Neuronal stem cell (in vitro differentiated cells): ENCODE data around the gene TBC1D5.
A peak's percentile ranks its signal among the peaks of the same experiment; 100 is the strongest.

Experiments used
- DNase-seq: peaks from one replicate; pipeline ENCODE4 v3.0.0-alpha.2; 2013; ENCODE audit warnings: low spot score
- H2AFZ ChIP-seq: one replicate; pipeline ENCODE4 v1.6.1; 2013; ENCODE audit warnings: mild to moderate bottlenecking, low read length, inconsistent platforms
- H2AK5ac ChIP-seq: 2 replicates; pipeline ENCODE4 v1.6.1; 2013; ENCODE audit warnings: low read depth, mild to moderate bottlenecking, inconsistent platforms, low read length, moderate library complexity, mixed read lengths
- H2BK120ac ChIP-seq: 2 replicates; pipeline ENCODE4 v1.6.1; 2013; ENCODE audit warnings: low read depth, mild to moderate bottlenecking, inconsistent platforms, low read length, moderate library complexity, mixed read lengths
- H2BK12ac ChIP-seq: one replicate; pipeline ENCODE4 v1.6.1; 2013; ENCODE audit warnings: low read length, inconsistent platforms
- H2BK15ac ChIP-seq: 2 replicates; pipeline ENCODE4 v1.6.1; 2013; ENCODE audit warnings: mild to moderate bottlenecking, low read length, inconsistent platforms, mixed read lengths
- H2BK5ac ChIP-seq: one replicate; pipeline ENCODE4 v1.6.1; 2013; ENCODE audit warnings: inconsistent platforms, mild to moderate bottlenecking, low read length, moderate library complexity
- H3K14ac ChIP-seq: one replicate; pipeline ENCODE4 v1.6.1; 2013; ENCODE audit warnings: low read length, inconsistent platforms
- H3K18ac ChIP-seq: 2 replicates; pipeline ENCODE4 v1.6.1; 2013; ENCODE audit warnings: low read length, inconsistent platforms
- H3K23ac ChIP-seq: 2 replicates; pipeline ENCODE4 v1.6.1; 2013; ENCODE audit warnings: low read depth, mild to moderate bottlenecking, mixed read lengths, low read length, inconsistent platforms; ENCODE audit not compliant: poor library complexity
- H3K27ac ChIP-seq: replicated peaks from 3 replicates; pipeline ENCODE4 v1.5.1; 2013; ENCODE audit warnings: low read length, inconsistent platforms
- H3K27me3 ChIP-seq, 3 experiments: 2 replicates each; pipeline ENCODE4 v1.6.1; 2013; ENCODE audit warnings: low read length in 3 of 3, mild to moderate bottlenecking in 2 of 3, inconsistent platforms in 1 of 3, low read depth in 1 of 3, mixed read lengths in 1 of 3, moderate library complexity in 1 of 3; ENCODE audit not compliant: control insufficient read depth in 3 of 3, insufficient read depth in 3 of 3
- H3K36me3 ChIP-seq, 2 donors: replicated peaks in 1 of 2; 2 replicates each; pipeline ENCODE4 v1.6.1; 2013; ENCODE audit warnings: low read length in 2 of 2; ENCODE audit not compliant: control insufficient read depth in 2 of 2, insufficient read depth in 2 of 2
- H3K4ac ChIP-seq: 2 replicates; pipeline ENCODE4 v1.6.1; 2013; ENCODE audit warnings: inconsistent platforms, mild to moderate bottlenecking, low read length, moderate library complexity
- H3K4me1 ChIP-seq, 2 donors: 1 replicate in 1 of 2; 2 replicates in 1 of 2; pipeline ENCODE4 v1.6.1; 2013; ENCODE audit warnings: low read length in 2 of 2, low read depth in 1 of 2; ENCODE audit not compliant: control insufficient read depth in 2 of 2, insufficient read depth in 1 of 2
- H3K4me2 ChIP-seq: one replicate; pipeline ENCODE4 v1.6.1; 2013; ENCODE audit warnings: mild to moderate bottlenecking, low read length, inconsistent platforms; ENCODE audit not compliant: insufficient read depth, poor library complexity, severe bottlenecking
- H3K4me3 ChIP-seq, 2 donors: 2 replicates each; pipeline ENCODE4 v1.5.1; 2013; ENCODE audit warnings: low read length in 2 of 2, mild to moderate bottlenecking in 2 of 2, inconsistent platforms in 1 of 2, moderate library complexity in 1 of 2
- H3K79me1 ChIP-seq: one replicate; pipeline ENCODE4 v1.6.1; 2013; ENCODE audit warnings: low read depth, mild to moderate bottlenecking, inconsistent platforms, low read length, moderate library complexity
- H3K9ac ChIP-seq: one replicate; pipeline ENCODE4 v1.6.1; 2013; ENCODE audit warnings: mild to moderate bottlenecking, low read depth, low read length, inconsistent platforms; ENCODE audit not compliant: poor library complexity
- H3K9me3 ChIP-seq, 2 donors: replicated peaks in 1 of 2; 2 replicates each; pipeline versions ENCODE3 to v1.6.1; 2013; ENCODE audit warnings: low read length in 2 of 2, mild to moderate bottlenecking in 2 of 2, inconsistent platforms in 1 of 2, low read depth in 1 of 2, mixed read lengths in 1 of 2, moderate library complexity in 1 of 2; ENCODE audit not compliant: control insufficient read depth in 2 of 2, insufficient read depth in 1 of 2
- H4K8ac ChIP-seq: one replicate; pipeline ENCODE4 v1.6.1; 2013; ENCODE audit warnings: low read depth, mild to moderate bottlenecking, inconsistent platforms, low read length, moderate library complexity
- H4K91ac ChIP-seq: one replicate; pipeline ENCODE4 v1.6.1; 2013; ENCODE audit warnings: low read length, low read depth, mild to moderate bottlenecking, inconsistent platforms; ENCODE audit not compliant: poor library complexity
- WGBS, 2 donors: extraction: QIAGEN DNeasy Blood & Tissue Kit; methylation state at CpG; one replicate each; pipeline ENCODE4 v1.1.7; 2013; ENCODE audit warnings: missing lambda C conversion rate in 2 of 2, mixed read lengths in 1 of 2; ENCODE audit not compliant: insufficient read length in 2 of 2, insufficient replicate concordance in 1 of 2; ENCODE audit errors: extremely low coverage in 2 of 2; 5-methylcytosine and 5-hydroxymethylcytosine counted together

TBC1D5 gene

DNA sequence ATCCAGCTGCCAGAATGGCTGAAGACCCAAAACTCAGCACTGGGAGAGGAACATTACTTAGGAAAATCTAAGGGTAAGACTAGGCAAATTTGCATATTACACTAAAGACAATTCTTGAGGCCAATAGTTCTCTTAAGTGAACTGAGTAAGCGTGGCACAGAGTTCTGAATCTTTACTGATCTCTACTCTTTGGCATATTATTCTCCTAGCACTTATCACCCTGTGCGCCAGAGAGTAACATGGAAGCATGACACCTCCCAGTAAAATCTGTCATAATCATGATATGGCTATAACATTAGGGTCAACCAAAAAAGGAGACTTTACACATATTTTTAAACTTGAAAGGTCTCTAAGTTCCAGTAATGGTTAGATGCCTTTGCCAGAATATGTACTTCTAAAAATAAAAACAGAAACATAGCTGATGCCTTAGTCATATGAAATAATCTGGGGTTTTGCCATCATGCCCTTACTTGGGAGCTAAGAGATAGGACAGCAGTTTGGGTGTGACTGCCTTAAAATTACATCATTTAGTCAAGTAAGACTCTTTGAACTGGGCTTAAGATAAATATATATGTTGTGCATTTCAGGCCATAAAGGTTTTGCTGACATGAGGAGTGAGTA lies 567.1 kb downstream of the TBC1D5 start:
- Histone ChIP-seq H2BK12ac (no peak overlapping the region), H2AK5ac (no peak overlapping the region), H4K91ac (no peak overlapping the region), H2BK5ac (no peak overlapping the region), H2BK120ac (no peak overlapping the region), H2AFZ (no peak overlapping the region), H3K4me1 (peaks cover 0 to 2% of the 10 kb centered on the region in 2 donors), H2BK15ac (no peak overlapping the region), H3K14ac (no peak overlapping the region), H3K27me3 (no peaks in the 10 kb centered on the region), H3K9me3 (no peaks in the 10 kb centered on the region), H4K8ac (no peak overlapping the region), H3K18ac (no peak overlapping the region), H3K36me3 (no peaks in the 10 kb centered on the region), H3K23ac (no peak overlapping the region), H3K79me1 (no peaks in the 10 kb centered on the region), H3K9ac (no peak overlapping the region), H3K27ac (no peak overlapping the region), H3K4ac (no peak overlapping the region), H3K4me2 (no peak overlapping the region), H3K4me3 (no peak overlapping the region)
- no peak for DNase-seq
- no CpG with 5 or more reads among the region's 2 CpGs for WGBS, 2 donors

- no peak for DNase-seq
- Histone ChIP-seq H2BK12ac (no peak overlapping the region), H3K18ac (no peak overlapping the region), H3K9me3 (no peaks in the 10 kb centered on the region), H3K4me1 (no peaks in the 10 kb centered on the region), H3K4ac (no peak overlapping the region), H2BK15ac (no peak overlapping the region), H3K9ac (no peak overlapping the region), H3K4me2 (no peak overlapping the region), H2BK120ac (no peak overlapping the region), H3K27ac (no peak overlapping the region), H2AK5ac (no peak overlapping the region), H3K4me3 (no peak overlapping the region), H3K14ac (no peak overlapping the region), H3K23ac (no peak overlapping the region), H4K91ac (no peak overlapping the region), H3K79me1 (no peaks in the 10 kb centered on the region), H4K8ac (no peak overlapping the region), H2AFZ (no peak overlapping the region), H3K27me3 (no peaks in the 10 kb centered on the region), H3K36me3 (peaks cover 5 to 26% of the 10 kb centered on the region in 2 donors), H2BK5ac (no peak overlapping the region)
- no CpG with 5 or more reads among the region's 7 CpGs for WGBS, 2 donors
These were observed 576.1 kb downstream of the TBC1D5 start for GRCh38 chr3:17166369-17166768.

GRCh38 chr3:17162116-17162515 lies 580.3 kb downstream of the TBC1D5 start:
- H2BK120ac ChIP-seq = no peak overlapping the region
- no peaks in the 10 kb centered on the region for H3K27me3 ChIP-seq
- H4K8ac ChIP-seq = no peak overlapping the region
- H3K4me3 ChIP-seq = no peak overlapping the region
- H2BK15ac ChIP-seq = no peak overlapping the region
- no peaks in the 10 kb centered on the region for H3K79me1 ChIP-seq
- H3K36me3 ChIP-seq = peaks cover 8 to 43% of the 10 kb centered on the region in 2 donors
- H3K18ac ChIP-seq = no peak overlapping the region
- H3K23ac ChIP-seq = peak overlapping the region; percentile 61
- H2BK12ac ChIP-seq = no peak overlapping the region
- no peak for DNase-seq
- H3K9me3 ChIP-seq = no peaks in the 10 kb centered on the region
- H3K9ac ChIP-seq = peak overlapping the region; percentile 10
- no peaks in the 10 kb centered on the region for H3K4me1 ChIP-seq
- no CpG with 5 or more reads among the region's 2 CpGs for WGBS, 2 donors
- no peak overlapping the region for H2BK5ac ChIP-seq
- no peak overlapping the region for H2AFZ ChIP-seq
- H3K4ac ChIP-seq = no peak overlapping the region
- H3K27ac ChIP-seq = no peak overlapping the region
- H3K4me2 ChIP-seq = no peak overlapping the region
- H3K14ac ChIP-seq = no peak overlapping the region
- H4K91ac ChIP-seq = no peak overlapping the region
- no peak overlapping the region for H2AK5ac ChIP-seq

DNA sequence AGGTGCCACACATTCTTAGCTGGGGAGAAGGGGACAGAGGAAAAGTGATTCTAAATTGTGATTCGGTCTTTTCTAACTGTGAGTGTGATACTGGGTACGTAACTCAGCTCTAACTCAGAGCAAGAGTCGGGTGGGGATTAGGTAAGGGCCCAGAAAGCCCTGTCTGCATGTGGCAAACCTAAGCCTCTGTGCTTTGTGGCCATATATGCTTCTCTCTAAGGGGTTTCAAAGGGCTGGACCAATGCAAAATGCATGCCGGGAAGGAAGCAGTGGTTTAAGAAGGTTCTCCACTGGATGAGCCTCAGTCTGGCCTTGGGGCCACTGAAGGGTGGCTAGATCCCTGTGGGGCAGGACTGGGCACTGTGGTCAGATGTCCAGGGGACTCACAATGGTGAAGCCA lies 581.8 kb downstream of the TBC1D5 start:
- no peaks in the 10 kb centered on the region for H3K27me3 ChIP-seq
- no peak overlapping the region for H2BK120ac ChIP-seq
- no peak overlapping the region for H2BK12ac ChIP-seq
- no peaks in the 10 kb centered on the region for H3K4me1 ChIP-seq
- no peak overlapping the region for H3K4ac ChIP-seq
- no peaks in the 10 kb centered on the region for H3K9me3 ChIP-seq
- H3K79me1 ChIP-seq = no peaks in the 10 kb centered on the region
- WGBS, 2 donors = no CpG with 5 or more reads among the region's 4 CpGs
- H4K8ac ChIP-seq = no peak overlapping the region
- H3K18ac ChIP-seq = no peak overlapping the region
- no peak overlapping the region for H2AK5ac ChIP-seq
- H2BK15ac ChIP-seq = no peak overlapping the region
- H3K4me3 ChIP-seq = no peak overlapping the region
- no peak overlapping the region for H3K4me2 ChIP-seq
- no peak for DNase-seq
- no peak overlapping the region for H2BK5ac ChIP-seq
- no peak overlapping the region for H3K14ac ChIP-seq
- H4K91ac ChIP-seq = no peak overlapping the region
- H3K9ac ChIP-seq = no peak overlapping the region
- no peak overlapping the region for H3K23ac ChIP-seq
- H2AFZ ChIP-seq = no peak overlapping the region
- H3K36me3 ChIP-seq = peaks cover 4 to 32% of the 10 kb centered on the region in 2 donors
- no peak overlapping the region for H3K27ac ChIP-seq
